NCI-H2171 (cell line): Measurements from ENCODE around the gene CARHSP1.
"Not testable (repeated sequence)": the region's sequence is repeated elsewhere in the genome, so short reads cannot be mapped to it uniquely, and the experiment has no call there.

Experiments used
- DNase-seq: peaks from one replicate; lab custom pipeline; 2025; lab: John Stamatoyannopoulos, UW

The CARHSP1 gene

DNA sequence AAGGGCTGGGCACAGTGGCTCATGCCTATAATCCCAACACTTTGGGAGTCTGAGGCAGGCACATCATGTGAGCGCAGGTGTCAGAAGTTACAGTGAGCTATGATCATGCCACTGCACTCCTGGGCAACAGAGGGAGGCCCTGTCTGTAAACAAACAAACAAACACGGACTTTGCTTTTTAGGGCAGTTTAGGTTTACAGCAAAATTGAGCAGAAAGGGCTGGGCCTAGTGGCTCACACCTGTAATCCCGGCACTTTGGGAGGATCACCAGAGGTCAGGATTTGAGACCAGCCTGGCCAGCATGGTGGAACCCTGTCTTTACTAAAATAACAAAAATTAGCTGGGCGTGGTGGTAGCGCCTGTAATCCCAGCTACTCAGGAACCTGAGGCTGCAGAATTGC is 3.3 kb upstream of the CARHSP1 start:
- no peak for DNase-seq

DNA sequence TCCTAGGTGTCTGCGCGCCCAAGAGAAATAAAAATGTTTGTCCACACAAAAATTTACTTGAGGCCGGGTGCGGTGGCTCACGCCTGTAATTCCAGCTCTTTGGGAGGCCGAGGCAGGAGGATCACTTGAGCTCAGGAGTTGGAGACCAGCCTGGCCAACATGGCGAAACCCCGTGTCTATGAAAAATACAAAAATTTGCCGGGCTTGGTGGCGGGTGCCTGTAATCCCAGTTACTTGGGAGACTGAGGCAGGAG is 1.1 kb upstream of the CARHSP1 start:
- not testable (repeated sequence) for DNase-seq

DNA sequence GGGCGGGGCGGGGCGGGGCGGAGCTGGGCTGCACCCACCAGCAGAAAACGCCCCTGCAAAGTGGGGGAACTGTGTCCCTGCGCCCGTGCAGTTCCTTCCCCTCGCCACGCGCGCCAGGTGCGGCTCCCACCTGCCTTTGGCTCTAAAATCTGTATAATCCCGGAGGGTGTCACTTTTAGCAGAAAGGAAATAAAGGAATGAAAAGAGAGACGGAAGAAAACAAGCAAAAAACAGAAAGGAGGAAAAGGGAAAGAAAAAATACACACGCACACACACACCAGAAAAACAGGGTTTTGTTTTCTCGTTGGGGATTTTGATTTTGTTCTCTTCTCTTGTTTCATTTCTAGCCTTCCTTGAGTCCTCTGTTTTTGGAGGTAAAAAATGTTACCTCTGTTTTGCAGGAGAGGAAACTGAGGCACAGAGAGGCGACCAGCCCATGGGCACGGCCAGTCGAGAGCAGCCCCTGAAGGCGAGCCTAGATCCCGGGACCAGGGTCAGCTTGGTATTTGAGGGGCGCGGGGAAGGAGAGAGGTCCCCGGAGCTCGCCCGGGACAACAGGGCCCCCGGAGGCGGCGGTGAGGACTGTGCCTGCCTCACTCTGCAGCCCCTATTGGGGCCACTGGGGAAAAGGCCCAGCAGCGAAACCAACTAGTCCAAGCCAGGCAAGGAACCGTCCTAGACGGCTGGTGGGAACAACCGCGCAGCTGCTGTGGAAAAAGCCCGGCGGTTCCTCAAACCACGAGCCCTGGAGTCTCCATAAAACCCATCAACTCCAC is 594 bp upstream of the CARHSP1 start:
- DNase-seq, result no peak

DNA sequence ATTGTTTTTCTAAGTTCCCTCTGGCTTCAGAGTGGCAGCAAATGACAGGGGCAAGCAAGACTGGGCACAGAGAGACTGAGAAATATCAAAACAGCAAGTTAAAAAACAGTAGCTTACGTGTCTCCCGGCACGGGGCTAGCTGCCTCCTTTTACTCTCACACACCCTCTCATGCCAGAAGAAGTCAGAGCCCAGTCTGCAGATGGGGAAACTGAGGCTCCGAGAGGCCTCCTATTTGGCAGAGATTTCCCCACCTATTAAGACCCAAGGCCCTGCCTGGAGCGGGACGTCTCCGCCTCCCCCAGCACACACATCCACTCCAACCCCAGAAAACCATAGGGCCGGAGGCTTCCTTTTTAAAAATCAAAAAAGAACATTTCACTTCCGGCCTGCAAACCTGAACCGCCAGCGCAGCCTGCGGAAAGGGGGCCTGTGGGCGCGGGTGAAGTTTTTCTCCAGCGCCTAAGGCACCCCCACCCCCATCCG is 832 bp downstream of the CARHSP1 start:
- no peak for DNase-seq

DNA sequence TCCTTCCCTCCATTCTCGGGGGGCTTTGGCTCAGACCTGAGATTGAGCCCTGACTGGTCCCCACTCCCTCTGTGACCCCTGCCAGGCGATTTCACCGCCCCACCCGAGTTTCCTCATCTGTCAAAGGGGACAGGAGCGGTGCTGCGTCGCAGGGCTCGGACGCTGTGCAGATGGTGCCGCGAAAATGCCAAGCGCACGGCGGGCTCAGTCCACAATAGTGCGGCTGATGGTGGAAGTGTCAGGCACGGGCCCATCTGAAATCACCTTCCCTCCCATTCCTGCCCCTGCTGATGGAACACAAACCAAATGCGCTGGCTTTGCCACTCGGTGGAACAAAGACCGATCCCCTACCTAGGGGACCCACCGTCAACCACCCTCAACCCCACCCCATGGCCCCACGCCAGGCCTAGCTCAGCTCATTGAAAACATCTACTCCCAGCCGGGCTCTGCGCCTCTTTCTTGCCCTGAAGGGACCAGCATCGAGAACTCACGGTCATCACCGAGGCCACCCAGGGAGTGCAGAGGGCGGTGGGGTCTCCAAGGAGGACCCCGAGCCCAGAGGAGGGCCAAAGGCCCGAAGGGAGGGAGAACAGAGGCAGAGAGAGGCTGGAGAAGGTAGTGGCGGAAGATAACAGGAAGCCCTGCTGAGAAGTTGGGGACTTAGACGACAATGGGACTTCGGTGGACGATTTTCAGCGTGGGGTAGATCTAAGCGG is 1.4 kb downstream of the CARHSP1 start:
- peak; percentile 31 for DNase-seq

DNA sequence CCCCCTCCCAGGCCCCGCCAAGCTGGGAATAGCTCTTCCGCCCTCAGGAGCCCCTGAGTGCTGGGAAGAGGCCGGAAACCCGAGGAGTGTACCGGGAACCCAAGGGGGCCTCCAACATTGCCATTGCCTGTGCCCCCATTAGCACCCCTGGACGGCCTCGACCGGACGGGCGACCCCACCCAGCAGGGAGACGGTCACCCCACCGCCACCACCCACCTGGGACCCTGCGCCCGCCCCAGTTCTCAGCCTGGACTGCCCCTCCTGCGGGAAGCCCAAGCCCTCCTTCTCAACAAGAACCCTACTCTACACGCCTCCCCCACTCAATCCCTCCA is 2.0 kb downstream of the CARHSP1 start:
- DNase-seq, result no peak

DNA sequence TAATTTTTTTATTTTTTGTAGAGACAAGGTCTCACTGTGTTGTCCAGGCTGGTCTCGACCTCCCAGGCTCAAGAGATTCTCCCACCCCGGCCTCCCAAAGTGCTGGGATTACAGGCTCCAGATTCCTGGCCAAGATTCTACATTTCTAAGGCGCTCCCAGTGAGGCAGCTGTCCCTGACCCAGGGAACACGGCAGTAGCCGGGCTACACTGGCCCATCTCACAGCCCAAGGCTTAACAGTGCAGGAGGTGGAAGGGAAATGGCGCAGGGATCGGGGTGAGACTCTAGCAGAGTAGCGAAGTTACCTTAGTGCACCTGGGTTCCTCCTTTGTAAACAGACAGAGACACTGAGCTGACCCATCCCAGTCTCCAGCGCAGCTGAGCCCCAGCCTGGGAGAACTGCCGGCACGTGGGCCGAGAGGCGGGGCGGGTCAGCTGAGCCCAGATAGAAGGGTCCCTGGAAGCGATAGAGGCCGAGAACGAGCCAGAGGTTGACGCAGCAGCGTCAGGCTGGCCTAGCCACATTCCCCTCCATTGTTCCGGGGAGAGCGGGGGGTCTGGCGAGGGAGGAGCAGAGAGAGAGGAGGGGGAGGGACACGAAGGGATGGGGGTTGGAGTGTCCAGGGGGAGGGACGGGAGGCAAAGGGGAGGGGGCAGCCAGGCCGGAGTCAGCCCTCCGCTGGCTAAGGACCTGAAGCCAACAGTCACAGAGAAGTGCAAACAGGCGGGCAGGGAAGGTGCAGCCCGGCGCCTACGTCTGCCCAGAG is 2.5 kb downstream of the CARHSP1 start:
- no peak for DNase-seq

DNA sequence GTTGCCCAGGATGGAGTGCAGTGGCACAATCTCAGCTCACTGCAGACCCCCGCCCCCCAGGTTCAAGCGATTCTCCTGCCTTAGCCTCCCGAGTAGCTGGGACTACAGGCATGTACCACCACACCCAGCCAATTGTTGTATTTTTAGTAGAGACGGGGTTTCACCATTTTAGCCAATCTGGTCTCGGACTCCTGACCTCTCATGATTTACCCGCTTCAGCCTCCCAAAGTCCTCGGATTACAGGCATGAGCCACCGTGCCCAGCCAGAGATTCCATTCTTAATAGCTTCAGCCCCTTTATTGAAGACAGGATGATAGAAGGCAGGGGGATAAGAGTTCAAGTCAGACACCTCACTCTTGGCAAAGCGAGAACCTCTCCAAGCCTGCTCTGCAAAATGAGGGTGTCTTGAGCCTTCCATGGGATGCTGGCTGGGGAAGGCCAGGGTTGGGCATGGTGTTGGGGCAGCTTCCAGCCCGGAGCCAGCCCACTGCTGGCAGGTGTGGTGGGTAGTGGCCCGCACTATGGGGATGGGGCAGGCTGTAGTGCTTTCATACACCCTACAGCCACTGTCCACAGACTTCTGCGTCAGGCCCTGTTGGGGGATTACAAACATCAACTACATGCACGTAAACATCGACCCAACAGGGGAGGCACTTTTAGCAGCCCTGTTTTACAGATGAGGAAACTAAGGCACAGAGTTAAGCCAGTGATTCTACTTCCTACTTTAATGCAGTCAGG is 3.5 kb downstream of the CARHSP1 start:
- no peak for DNase-seq

DNA sequence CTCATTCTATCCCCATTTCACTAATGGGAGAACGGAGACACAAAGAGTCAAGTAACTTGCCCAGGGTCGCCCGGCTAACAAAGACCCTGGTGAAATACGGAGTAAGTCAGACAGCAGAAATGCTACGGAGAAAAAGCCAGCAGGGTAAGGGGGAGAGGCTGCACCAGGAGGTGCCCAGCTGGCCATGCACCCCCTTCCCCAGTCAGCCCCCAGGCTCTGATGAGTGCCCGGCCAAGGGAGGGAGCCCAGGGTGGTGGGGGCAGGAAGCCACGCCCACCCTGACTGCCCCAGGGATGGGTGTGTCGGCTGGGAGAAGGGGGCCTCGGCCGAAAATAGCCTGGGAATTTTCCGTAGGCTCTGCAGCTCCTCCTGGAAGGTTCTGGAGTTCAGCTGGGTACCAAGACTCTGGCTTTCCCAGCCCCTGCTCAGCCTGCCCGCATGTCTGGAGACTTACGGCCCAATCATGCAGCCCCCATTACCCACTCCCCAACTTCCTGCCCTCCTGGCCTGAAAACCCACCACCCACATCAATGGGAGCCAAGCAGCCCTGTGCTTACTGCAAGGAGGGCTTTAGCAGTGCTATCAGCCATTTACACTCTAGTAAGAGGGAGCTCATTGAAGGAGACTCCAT is 4.2 kb downstream of the CARHSP1 start:
- DNase-seq, result no peak

DNA sequence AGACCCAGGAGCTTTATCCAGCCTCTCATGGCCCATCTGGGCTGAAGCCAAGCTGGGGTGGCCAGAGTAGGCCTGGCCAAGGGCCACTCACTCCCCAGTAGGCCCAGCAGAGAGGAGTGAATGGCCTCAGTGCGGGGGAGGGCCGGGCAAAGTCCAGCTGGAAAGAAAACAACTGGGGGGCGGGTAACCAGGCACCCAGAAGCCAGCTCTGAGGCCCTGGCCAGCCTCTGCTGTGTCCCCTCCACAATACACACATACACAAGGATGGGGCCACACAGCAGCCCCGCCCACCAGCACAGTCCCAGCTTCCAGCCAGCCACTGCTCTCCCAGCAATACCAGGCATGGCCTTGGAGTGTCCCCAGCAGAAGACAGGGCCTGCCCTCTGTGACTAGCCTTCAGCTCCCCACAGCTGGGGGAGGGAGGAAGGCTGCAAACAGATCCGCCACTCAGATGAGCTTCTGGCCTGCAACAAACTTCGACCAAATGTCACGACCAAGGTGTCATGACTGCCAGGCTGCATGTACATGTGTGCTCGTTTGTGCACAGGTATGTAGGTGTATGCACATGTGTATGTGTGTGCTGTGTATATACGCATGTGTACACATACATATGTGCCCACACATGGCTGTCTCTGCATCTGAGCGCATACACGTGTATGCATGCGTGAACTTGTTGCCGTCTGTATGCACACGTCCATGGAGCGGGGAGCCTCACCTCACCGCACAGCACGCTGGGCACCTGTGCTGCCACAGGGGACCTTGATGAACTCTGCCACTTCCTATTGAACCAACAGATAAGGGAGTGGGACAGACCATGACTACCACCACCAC is 5.0 kb downstream of the CARHSP1 start:
- DNase-seq, result no peak

DNA sequence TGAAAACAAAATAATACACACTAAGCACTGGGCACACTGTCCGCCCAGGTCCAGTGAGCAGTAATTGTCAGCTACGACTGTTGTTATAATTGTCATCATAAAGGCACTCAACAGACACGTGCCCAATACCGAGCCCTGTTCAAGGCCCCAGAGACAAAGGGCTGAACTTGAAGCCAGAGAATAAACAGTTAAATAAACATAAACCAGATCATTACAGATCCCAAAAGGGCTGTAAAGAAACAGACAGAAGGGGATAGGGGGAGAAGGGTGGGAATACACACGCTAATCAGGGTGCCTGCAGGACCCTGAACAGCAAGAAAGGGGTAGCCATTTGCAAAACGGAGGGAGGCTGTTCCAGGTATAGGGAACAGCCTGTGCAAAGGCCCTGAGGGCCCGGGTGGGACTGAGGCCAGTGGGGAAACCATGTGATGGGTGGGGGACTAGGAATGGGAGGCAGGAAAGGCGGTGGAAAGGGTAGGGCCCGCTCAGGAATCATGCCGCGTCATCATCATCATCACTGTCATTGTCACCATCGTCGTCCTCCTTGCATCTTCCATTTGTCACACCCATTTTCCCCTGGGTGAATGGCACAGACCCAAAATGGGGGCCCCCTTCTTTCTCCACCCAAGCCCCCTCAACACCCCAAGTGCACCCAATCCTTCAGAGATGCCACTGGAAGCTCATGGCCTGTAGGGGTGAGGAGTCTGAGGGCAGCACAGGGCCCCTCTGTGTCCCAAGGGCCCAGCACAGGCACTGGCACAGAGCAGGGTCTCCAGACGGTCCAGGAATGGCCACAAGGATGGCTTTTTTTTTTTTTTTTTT is 6.3 kb downstream of the CARHSP1 start:
- no peak for DNase-seq

DNA sequence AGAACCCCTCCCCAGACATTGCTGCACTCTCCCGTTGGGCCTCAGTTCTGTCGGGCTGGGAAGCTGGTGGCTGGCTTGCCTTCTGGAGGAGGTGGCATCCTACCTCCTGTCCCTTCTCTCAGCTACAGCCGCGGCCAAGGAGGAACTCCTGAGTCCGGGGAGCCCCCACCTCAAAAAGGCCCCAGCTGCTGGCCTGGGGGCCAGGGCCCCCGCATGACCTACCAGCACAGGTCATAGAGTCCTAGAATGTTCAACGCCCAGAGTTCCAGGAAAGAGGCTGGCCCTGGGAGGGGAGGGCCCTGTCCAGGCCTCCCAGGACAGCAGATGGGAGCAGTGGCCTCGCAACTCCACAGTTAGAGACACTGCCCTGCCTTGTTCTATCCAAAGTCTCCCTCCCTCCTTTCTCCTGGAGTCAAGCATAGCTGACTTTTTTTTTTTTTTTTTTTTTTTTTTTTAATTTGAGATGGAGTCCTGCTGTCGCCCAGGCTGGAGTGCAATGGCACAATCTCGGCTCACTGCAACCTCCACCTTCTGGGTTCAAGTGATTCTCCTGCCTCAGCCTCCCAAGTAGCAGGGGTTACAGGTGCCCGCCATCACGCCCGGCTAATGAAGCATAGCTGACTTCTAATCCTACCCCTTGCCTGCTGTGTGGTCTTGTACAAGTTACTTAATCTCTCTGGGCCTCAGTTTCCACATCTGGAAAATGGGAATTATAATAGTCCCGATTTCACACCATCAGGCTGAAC is 7.1 kb downstream of the CARHSP1 start:
- peak; percentile 39 for DNase-seq

DNA sequence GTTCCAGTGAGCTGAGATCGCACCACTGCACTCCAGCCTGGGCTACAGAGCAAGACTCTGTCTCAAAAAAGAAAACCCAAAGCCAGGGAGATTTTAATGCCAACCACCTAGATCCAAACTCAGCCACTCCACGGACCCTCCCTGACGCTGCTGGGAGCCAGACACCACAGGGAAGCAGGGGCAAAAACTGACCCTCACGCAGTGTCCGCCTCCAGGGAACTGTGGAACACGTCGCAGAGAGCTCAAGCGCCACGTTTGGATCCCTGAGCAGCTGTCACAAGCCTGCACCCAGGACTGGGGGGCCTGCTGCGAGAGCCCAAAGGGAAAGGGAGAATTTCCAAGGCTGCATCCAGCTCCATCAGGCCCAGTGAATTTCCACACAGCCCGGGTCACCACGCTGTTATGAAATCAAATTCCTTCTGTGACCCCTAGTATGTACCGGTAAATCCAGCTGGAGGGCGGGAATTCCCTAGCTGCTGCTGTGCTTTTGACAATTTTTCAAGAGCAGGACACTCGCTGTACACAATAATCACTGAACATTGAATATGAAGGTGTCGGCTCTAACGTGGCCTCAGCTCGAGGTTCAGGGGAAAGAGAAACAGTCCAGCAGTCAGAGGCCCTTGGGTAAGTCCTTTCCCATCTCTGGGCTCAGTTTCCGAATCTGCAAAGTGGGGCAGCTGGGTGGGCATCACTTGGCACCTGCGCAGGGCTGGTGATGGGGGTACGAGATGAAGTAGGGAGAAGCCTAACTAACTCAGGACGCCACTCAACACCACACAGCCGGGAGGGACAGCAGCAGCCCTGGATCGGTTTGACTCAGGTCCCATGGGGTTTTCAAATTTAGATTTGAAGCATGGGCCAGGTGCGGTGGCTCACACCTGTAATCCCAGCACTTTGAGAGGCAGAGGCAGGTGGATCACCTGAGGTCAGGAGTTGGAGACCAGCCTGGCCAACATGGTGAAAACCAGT is 8.6 kb downstream of the CARHSP1 start:
- DNase-seq, result no peak

DNA sequence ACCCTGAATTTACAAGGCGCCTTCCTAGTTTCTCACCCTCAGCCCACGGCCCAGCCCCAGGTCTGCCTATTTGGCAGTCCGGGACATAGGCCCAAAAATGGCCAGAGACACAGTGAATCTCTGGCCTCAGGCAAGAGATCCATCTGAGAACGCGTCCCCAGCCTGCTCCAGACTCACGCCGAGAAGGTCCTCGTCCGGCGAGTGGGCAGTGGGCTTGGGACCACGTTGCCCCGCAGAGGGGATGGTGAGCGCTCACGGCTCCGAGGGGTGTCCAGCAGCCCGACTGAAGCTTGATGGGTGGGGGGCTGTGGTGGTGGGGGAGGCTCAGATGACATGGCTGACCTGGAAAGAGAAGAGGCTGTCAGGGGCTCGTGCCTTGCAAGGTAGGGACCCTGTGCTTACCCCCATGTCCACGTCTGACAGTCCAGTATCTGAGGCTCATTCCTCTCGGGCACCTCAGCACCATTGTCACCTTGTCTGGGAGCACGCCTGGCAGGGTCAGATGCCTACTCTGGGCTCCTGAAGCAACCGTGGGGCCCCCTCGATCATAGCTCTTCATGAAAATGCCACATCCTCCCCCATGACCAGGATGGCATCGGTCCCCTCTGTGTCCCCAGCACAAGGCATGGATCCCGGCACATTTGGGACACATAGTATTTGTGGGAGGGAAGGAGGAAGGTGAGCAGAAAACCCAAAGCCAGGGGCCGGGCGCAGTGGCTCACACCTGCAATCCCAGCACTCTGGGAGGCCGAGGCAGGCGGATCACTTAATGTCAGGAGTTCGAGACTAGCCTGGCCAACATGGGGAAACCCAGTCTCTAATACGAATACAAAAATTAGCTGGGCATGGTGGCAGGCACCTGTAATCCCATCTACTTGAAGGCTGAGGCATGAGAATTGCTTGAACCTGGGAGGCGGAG is 9.6 kb downstream of the CARHSP1 start:
- DNase-seq, result no peak

DNA sequence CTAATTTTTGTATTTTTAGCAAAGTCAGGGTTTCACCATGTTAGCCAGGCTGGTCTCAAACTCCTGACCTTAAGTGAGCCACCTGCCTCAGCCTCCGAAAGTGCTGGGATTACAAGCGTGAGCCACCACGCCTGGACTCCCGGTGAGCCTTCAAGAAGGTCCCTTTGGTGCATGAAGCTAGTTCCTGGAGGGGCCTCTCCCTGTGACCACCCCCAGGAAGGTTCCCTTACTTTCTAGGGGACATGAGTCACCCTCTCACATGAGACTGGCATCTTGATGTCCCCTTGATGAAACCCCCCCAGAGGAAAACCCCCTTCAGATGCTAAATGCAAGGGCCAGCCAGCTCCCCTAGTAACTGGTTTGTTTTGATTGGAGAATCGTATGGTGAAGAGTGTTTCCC is 12.8 kb downstream of the CARHSP1 start:
- DNase-seq, result no peak

DNA sequence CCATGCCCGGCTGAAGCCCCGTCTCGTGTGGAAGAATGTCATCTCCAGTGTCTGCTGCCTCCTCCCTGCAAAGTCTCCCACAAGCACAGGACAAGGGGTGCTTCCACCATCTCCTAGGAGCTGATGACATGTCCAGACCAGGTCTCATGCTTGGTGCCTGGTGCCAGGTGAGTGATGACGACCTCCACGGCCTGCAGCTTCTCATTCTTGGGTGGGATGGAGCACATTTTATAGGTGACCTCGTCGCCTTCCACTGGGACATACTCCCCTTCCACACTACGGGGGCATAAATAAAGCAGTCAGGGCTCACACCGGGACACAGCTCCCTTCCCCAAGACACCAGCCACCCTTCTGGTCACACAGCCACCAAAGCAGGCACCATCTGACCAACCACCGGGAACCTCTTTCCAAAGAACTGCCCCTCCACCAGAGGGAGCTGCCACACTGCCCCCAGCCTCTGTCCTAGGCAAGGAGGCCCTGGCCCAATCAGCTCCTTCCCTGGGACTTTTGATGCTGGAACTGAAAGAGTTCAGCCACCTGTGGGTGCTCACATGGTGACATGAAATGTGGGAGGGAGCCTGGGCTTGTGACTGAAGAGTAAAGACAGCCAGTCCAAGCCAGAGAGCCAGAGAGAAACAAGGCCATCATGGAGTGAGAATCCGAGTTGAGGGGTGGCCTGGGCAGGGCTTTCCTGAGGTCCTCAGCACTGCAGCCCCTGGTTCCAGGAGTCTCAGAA is 13.6 kb downstream of the CARHSP1 start:
- DNase-seq, result no peak
